Prostate gland (tissue), 2 donors: ENCODE data around the gene OR1J4.

Experiments
- CTCF ChIP-seq, 4 experiments: fragments of 200-600 bp in 2 of 4; fragments of 450-650 bp in 2 of 4; sonication (generic) in 2 of 4; IDR thresholded peaks; 1 replicate in 3 of 4; 2 replicates in 1 of 4; pipeline ENCODE4 v1.5.1; 2016 to 2019; ENCODE audit warnings: antibody characterized with exemption in 4 of 4, mild to moderate bottlenecking in 2 of 4, moderate library complexity in 2 of 4
- POLR2AphosphoS5 ChIP-seq: sonication (generic); formaldehyde crosslinking; IDR thresholded peaks from one replicate; pipeline ENCODE4 v1.6.1; 2017; ENCODE audit warnings: antibody characterized with exemption

DNA sequence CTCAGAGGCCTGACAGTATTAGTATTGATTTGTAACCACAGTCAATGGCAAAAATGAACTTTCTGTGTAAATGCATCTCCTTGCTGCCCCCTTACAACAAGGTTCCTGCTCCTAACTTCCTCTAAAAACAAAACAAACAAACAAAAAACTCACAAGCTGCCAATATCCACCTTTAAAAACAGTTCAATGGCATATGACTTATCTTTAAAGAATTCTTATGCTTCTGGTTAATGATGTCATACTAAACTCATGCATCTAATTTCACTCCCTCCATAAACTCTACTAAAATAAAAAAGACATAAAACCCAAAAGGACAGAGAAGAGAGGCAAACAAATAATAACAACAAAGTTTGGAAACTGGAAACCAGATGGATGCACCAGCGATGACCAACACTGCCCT, 17.2 kb downstream of the OR1J4 start:
- no peak for TF ChIP-seq CTCF (IDR thresholded peaks at IDR 0.05)
- TF ChIP-seq POLR2AphosphoS5, result no peak
